GM12873 (cell line): Measurements from ENCODE around the gene CHRNB1.

Experiments used
- CTCF ChIP-seq: IDR thresholded peaks from 2 replicates; pipeline ENCODE4 v1.5.1; 2012; ENCODE audit warnings: low read depth, mild to moderate bottlenecking, moderate library complexity, low read length, control low read depth; ENCODE audit not compliant: insufficient read depth; ENCODE audit errors: missing control alignments

CHRNB1 gene

DNA sequence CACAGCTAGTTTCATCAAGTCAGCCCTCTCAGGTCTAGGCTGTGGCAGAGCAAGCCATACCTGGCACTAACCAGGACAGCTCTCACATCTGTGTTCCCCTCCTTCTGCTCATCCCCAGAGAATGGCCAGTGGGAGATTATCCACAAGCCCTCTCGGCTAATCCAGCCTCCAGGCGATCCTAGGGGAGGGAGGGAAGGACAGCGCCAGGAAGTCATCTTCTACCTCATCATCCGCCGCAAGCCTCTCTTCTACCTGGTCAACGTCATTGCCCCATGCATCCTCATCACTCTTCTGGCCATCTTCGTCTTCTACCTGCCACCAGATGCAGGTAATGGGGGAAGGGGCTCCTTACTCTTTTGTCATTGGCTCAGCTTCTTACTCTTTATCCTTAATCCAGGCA is 3.6 kb downstream of the CHRNB1 start:
- TF ChIP-seq CTCF: no peak

DNA sequence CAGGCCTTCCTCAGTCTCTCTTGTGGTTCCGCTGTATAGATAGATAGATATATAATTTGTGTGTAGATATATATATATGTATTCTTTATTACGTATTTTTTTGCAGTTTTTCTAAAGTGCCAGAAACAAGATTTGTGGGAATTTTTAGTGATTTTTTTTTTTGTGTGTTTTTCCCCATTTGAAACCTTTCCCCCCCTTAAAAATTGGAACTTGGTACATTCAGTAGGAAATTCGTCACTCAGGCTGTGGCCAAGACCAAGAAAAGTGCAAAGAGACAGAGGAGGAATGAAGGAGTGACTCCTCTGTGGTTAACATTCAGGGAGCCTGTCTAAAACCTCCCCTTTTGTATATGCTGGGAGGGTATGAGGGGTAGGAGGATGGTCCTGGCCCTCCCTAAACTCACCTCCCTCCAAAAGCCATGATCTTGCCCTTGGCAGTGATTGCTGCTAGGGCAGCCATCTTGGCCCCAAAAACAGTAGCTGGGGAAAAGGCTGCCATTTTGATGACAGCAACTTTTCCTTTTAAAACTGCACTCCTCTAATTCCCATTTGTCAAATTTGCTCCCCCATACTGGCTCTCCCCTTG is 15.2 kb downstream of the CHRNB1 start:
- TF ChIP-seq CTCF: no peak

DNA sequence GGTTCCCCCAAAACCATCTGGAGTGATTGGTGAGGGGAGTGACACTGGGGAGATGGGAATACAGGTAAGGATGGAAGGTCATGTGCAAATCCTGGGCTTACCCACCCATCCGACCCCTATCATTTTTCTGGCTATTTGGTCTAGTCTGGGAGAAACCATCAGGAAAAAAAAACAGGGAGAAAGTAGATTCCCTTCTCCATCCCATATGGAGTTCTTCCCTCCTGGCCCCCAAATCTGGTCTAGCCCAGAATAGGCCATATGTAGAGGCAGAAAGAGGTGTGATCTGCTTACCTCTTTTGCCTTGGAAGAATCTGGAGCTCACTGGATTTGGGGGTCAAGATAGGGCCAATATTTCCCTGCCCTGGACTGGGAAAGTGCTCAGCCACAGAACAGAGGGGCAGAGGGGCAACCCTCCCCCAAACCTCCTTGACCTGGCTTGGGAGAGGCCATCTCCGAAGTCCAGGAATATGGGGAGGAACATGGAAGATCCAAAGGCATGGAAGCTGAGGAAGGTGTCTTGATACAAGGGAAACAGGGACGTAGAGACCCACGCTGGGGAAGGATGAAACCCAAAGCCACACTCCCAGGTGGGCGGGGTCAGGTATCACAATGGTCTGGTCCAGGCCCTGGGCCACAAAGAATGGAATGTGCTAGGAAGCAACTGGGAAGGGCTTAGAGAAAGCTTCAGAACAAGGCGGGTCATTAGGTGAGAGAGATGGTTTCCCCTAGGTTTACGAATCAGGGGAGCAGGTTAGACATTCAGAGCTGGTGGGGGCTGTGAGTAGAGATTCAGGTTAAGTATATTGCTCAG is 16.2 kb downstream of the CHRNB1 start:
- no peak for TF ChIP-seq CTCF

DNA sequence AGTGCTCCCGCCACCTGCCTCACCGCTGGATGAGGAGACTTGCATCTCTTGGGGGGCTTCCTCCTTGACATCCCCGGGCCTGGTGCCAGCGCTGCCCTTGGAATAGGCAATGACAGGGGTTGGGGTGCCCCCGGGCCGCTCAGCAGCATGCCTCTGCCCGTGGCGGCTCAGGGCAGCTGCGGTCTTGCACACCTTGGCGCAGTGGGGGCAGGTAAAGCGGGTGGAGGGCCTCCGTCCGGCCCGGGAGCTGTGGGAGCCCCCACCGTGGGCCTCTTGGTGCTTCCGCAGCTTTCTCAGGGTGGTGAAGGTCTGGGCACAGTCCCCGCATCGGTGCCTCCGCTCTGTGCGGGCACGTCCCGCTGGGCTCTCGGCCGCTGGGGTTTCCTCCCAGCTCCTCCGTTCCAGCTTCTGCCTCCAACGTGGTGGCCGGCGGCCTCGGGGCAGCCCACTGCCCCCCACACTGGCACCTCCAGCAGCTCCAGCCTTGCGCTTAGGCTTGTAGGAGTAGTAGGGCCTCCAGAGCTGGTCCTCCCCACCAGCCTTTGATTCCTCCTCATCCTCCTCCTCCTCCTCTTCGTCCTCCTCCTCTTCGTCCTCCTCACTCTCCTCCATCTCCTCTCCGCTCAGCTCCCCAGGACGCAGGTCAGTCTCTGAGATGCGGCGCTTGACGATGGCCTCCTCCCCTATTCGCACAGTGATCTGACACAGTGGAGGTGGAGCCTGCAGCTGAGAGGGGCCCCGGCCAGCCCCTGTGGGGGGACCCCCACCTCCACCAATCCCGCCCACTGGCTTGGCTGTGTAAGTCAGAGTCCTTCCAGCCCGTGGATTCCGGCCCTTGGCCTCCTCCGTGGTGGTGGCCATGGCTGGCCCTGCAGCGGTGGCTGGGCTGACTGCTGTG is 17.9 kb downstream of the CHRNB1 start:
- TF ChIP-seq CTCF: no peak

DNA sequence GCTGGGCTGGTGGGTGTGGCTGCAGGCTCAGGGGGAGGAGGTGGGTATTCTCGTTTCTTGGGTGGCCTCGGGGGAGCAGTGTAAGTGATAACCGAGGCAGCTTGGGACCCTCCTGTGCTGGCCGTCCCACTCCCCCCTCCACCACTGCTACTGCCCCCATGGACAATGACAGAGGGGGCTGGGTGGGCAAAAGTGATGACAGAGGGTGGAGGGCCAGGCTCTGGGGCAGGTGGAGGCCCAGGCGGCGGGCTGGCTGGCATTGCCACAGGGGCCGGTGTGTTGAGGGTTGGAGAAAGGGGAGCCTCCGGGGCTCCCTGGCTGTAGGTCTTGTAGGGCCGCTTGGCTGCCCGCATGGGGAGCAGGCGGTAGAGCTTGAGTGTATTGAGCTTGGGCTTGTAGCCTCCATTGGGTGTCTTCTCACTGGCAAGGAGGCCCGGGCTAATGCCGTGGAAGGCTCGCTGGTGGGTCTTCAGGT is 18.5 kb downstream of the CHRNB1 start:
- no peak for TF ChIP-seq CTCF

DNA sequence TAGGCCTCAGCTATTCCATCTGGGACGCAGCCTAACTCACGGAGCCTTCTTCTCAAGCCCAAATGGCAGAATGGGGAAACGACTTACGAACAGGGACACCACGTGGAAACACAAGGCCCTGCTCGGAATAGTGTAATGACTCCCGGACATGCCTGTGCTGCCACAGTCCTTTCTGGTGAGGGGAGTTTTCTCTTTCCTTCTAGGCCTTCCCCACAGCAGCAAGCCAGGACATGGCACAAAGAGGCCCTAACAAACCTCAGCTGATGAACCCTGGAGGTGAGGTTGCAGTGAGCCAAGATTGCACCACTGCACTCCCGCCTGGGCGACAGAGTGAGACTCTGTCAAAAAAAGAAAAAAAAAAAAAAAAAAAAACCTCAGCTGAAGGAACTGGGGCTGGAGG is 19.2 kb downstream of the CHRNB1 start:
- no peak for TF ChIP-seq CTCF
